Thymus (tissue), 11 donors: Measurements from ENCODE around the gene MILR1. TPM values are rescaled to one million over a fixed set of nuclear protein-coding genes. Genes with fewer than 3 reads are reported as not detected.

ENCODE experiments used
- DNase-seq, 9 donors: peaks; one replicate each; pipeline ENCODE4 v3.0.0-alpha.2; 2013; ENCODE audit warnings: low spot score in 9 of 9, low read depth in 6 of 9, missing footprints in 1 of 9
- H3K27ac ChIP-seq, 2 donors: one replicate each; pipeline ENCODE4 v1.5.1; 2013; ENCODE audit warnings: control low read depth in 1 of 2, low read depth in 1 of 2, low read length in 1 of 2, mild to moderate bottlenecking in 1 of 2, moderate library complexity in 1 of 2
- H3K27me3 ChIP-seq, 2 donors: one replicate each; pipeline ENCODE4 v1.5.1; 2013; ENCODE audit warnings: low read length in 1 of 2; ENCODE audit not compliant: control insufficient read depth in 2 of 2, insufficient read depth in 1 of 2
- H3K36me3 ChIP-seq, 2 donors: one replicate each; pipeline ENCODE4 v1.5.1; 2013; ENCODE audit warnings: low read length in 1 of 2, mild to moderate bottlenecking in 1 of 2, moderate library complexity in 1 of 2; ENCODE audit not compliant: control insufficient read depth in 2 of 2, insufficient read depth in 2 of 2
- H3K4me1 ChIP-seq, 2 donors: one replicate each; pipeline ENCODE4 v1.5.1; 2013; ENCODE audit warnings: low read length in 2 of 2; ENCODE audit not compliant: control insufficient read depth in 2 of 2, insufficient read depth in 2 of 2
- H3K4me3 ChIP-seq, 2 donors: one replicate each; pipeline ENCODE4 v1.5.1; 2013; ENCODE audit warnings: low read length in 2 of 2, control low read depth in 1 of 2, mild to moderate bottlenecking in 1 of 2
- H3K9me3 ChIP-seq, 2 donors: one replicate each; pipeline ENCODE4 v1.5.1; 2013; ENCODE audit warnings: low read length in 1 of 2, mild to moderate bottlenecking in 1 of 2; ENCODE audit not compliant: control insufficient read depth in 2 of 2, insufficient read depth in 1 of 2
- WGBS: extraction: QIAGEN DNeasy Blood & Tissue Kit; methylation state at CpG from one replicate; pipeline ENCODE4 v1.1.7; 2013; 5-methylcytosine and 5-hydroxymethylcytosine counted together
- polyA plus RNA-seq: library from polyadenylated mRNA; stranded (reverse); fragments of 200-250 nt; gene quantifications from one replicate; pipeline ENCODE4 v1.2.3, GENCODE V29; 2013
- total RNA-seq: library from RNA; stranded (reverse); fragments of 120-200 nt; gene quantifications from one replicate; pipeline ENCODE4 v1.2.4, GENCODE V29; 2013
- donor health status: healthy.

Gene MILR1
- total and polyA plus RNA-seq, 2 donors: 6.2 to 8.8 TPM

GRCh38 chr17:64472564-64472963 lies 23.6 kb downstream of the MILR1 start:
- DNase-seq: no peak
- no peaks in the 10 kb centered on the region for H3K9me3 ChIP-seq
- H3K27ac ChIP-seq: no peak overlapping the region
- H3K4me3 ChIP-seq: no peak overlapping the region
- H3K27me3 ChIP-seq: no peaks in the 10 kb centered on the region
- H3K4me1 ChIP-seq: no peaks in the 10 kb centered on the region
- H3K36me3 ChIP-seq: peaks cover 0 to 12% of the 10 kb centered on the region in 2 donors
- WGBS: over 99% methylated on average over 2 of the region's 2 CpGs

GRCh38 chr17:64477849-64478248 lies 28.9 kb downstream of the MILR1 start:
- H3K27me3 ChIP-seq: no peaks in the 10 kb centered on the region
- H3K4me3 ChIP-seq: no peak overlapping the region
- WGBS: 88% methylated on average over 1 of the region's 1 CpG
- DNase-seq: no peak
- H3K27ac ChIP-seq: no peak overlapping the region
- peaks cover 12 to 40% of the 10 kb centered on the region in 2 donors for H3K36me3 ChIP-seq
- no peaks in the 10 kb centered on the region for H3K9me3 ChIP-seq
- no peaks in the 10 kb centered on the region for H3K4me1 ChIP-seq

- Histone ChIP-seq H3K4me1 (no peaks in the 10 kb centered on the region), H3K27me3 (no peaks in the 10 kb centered on the region), H3K36me3 (peaks cover 23 to 70% of the 10 kb centered on the region in 2 donors), H3K9me3 (no peaks in the 10 kb centered on the region), H3K4me3 (no peak overlapping the region), H3K27ac (no peak overlapping the region)
- no peak for DNase-seq
- 100% methylated on average over 1 of the region's 1 CpG for WGBS
Measured at GRCh38 chr17:64480951-64481350, 32.0 kb downstream of the MILR1 start.

- Histone ChIP-seq H3K27ac (no peak overlapping the region), H3K4me1 (no peaks in the 10 kb centered on the region), H3K4me3 (no peak overlapping the region), H3K27me3 (no peaks in the 10 kb centered on the region), H3K36me3 (peaks cover 32 to 79% of the 10 kb centered on the region in 2 donors), H3K9me3 (no peaks in the 10 kb centered on the region)
- DNase-seq: no peak
- 72% methylated on average over 3 of the region's 3 CpGs for WGBS
Measured at GRCh38 chr17:64484380-64484779, 35.5 kb downstream of the MILR1 start.

GRCh38 chr17:64488301-64488700 lies 39.4 kb downstream of the MILR1 start:
- Histone ChIP-seq H3K4me3 (no peak overlapping the region), H3K27me3 (no peaks in the 10 kb centered on the region), H3K27ac (no peak overlapping the region), H3K36me3 (peaks cover 34 to 90% of the 10 kb centered on the region in 2 donors), H3K4me1 (no peaks in the 10 kb centered on the region), H3K9me3 (no peaks in the 10 kb centered on the region)
- DNase-seq: no peak
- over 99% methylated on average over 2 of the region's 2 CpGs for WGBS

- Histone ChIP-seq H3K4me3 (no peak overlapping the region), H3K4me1 (peaks cover 9 to 17% of the 10 kb centered on the region in 2 donors), H3K9me3 (no peaks in the 10 kb centered on the region), H3K36me3 (peaks cover 25 to 62% of the 10 kb centered on the region in 2 donors), H3K27me3 (no peaks in the 10 kb centered on the region), H3K27ac (no peak overlapping the region)
- peak in 3 of 9 donors; percentile 29 to 57 (median 45) for DNase-seq
- WGBS: 97% methylated on average over 13 of the region's 13 CpGs
Measured at GRCh38 chr17:64491034-64491860, 42.3 kb downstream of the MILR1 start.

- H3K4me1 ChIP-seq: peaks cover 9 to 17% of the 10 kb centered on the region in 2 donors
- 96% methylated on average over 3 of the region's 3 CpGs for WGBS
- no peak overlapping the region for H3K27ac ChIP-seq
- no peak for DNase-seq
- no peaks in the 10 kb centered on the region for H3K27me3 ChIP-seq
- peaks cover 26 to 59% of the 10 kb centered on the region in 2 donors for H3K36me3 ChIP-seq
- H3K4me3 ChIP-seq: no peak overlapping the region
- H3K9me3 ChIP-seq: no peaks in the 10 kb centered on the region
Measured at GRCh38 chr17:64491994-64492393, 43.1 kb downstream of the MILR1 start.

- Histone ChIP-seq H3K9me3 (no peaks in the 10 kb centered on the region), H3K27ac (no peak overlapping the region), H3K4me3 (no peak overlapping the region), H3K27me3 (no peaks in the 10 kb centered on the region), H3K36me3 (peaks cover 26 to 57% of the 10 kb centered on the region in 2 donors), H3K4me1 (peaks cover 14 to 22% of the 10 kb centered on the region in 2 donors)
- 82% methylated on average over 6 of the region's 6 CpGs for WGBS
- peak in 1 of 9 donors; percentile 33 for DNase-seq
Measured at GRCh38 chr17:64492481-64493109, 43.7 kb downstream of the MILR1 start.

- 98% methylated on average over 2 of the region's 2 CpGs for WGBS
- Histone ChIP-seq H3K36me3 (peaks cover 26 to 58% of the 10 kb centered on the region in 2 donors), H3K4me3 (no peak overlapping the region), H3K27ac (no peak overlapping the region), H3K4me1 (peaks cover 16 to 22% of the 10 kb centered on the region in 2 donors), H3K9me3 (no peaks in the 10 kb centered on the region), H3K27me3 (no peaks in the 10 kb centered on the region)
- no peak for DNase-seq
Measured at GRCh38 chr17:64494121-64494520, 45.2 kb downstream of the MILR1 start.
